ENCODE measurements around the gene RCSD1.

DNA sequence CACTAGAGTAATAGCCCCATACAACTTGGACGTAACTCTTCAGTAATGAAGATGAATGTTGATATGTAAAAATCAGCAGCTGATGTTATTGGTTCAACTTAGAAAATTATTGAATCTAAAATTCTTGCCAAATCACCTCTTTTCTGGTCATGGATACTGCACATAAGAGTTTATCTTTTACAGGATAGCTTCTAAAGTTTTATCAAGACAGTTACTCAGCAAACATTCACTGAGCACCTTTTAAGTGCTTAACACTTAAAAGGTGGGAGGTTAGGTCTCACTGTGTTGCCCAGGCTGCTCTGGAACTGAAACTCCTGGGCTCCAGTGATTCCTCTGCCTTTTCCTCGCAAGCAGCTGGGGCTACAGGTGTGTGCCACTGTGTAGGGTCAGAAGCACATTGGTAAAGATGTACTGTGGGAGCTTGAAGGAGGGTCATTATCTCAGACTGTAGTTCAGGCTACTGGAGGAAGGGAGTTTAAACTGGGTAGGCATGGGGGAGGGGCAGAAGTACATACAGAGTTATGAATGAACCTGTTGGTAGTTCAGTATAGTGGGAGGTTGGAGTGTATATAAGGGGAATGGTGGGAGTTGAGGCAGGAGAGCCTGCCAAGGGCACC is 93.8 kb downstream of the RCSD1 start:
- TF ChIP-seq, protein P1, sequence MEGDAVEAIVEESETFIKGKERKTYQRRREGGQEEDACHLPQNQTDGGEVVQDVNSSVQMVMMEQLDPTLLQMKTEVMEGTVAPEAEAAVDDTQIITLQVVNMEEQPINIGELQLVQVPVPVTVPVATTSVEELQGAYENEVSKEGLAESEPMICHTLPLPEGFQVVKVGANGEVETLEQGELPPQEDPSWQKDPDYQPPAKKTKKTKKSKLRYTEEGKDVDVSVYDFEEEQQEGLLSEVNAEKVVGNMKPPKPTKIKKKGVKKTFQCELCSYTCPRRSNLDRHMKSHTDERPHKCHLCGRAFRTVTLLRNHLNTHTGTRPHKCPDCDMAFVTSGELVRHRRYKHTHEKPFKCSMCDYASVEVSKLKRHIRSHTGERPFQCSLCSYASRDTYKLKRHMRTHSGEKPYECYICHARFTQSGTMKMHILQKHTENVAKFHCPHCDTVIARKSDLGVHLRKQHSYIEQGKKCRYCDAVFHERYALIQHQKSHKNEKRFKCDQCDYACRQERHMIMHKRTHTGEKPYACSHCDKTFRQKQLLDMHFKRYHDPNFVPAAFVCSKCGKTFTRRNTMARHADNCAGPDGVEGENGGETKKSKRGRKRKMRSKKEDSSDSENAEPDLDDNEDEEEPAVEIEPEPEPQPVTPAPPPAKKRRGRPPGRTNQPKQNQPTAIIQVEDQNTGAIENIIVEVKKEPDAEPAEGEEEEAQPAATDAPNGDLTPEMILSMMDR (IDR thresholded peaks at IDR 0.05) = no peak
- no peak for TF ChIP-seq POLR2A (IDR thresholded peaks at IDR 0.05)
